Thoracic aorta (tissue), 2 donors: Measurements from ENCODE around the gene SLC7A6. TPM values are rescaled to one million over a fixed set of nuclear protein-coding genes. Genes with fewer than 3 reads are reported as not detected.

Source experiments
- ATAC-seq: fragments of 150-250 bp; one replicate; pipeline ENCODE4 v1.8.0; 2017; ENCODE audit warnings: low read depth; ENCODE audit not compliant: insufficient number of reproducible peaks, low FRiP score
- DNase-seq: peaks from one replicate; pipeline ENCODE4 v3.0.0-alpha.2; 2020; ENCODE audit warnings: low spot score
- H3K27ac ChIP-seq, 2 donors: fragments of 200-600 bp; sonication (generic); 1 replicate in 1 of 2; 2 replicates in 1 of 2; pipeline ENCODE4 v1.5.1; 2016; ENCODE audit warnings: mild to moderate bottlenecking in 2 of 2, moderate library complexity in 2 of 2
- H3K27me3 ChIP-seq: fragments of 200-600 bp; sonication (generic); replicated peaks from 2 replicates; pipeline ENCODE4 v1.6.0; 2016; ENCODE audit warnings: mild to moderate bottlenecking; ENCODE audit not compliant: insufficient read depth
- H3K36me3 ChIP-seq: fragments of 200-600 bp; sonication (generic); one replicate; pipeline ENCODE4 v1.5.1; 2016
- H3K4me1 ChIP-seq, 2 donors: fragments of 200-600 bp; sonication (generic); 1 replicate in 1 of 2; 2 replicates in 1 of 2; pipeline versions ENCODE4 v1.5.1 to v1.6.0; 2016; ENCODE audit warnings: low read depth in 2 of 2, mild to moderate bottlenecking in 1 of 2; ENCODE audit not compliant: control insufficient read depth in 1 of 2
- H3K4me3 ChIP-seq: fragments of 200-600 bp; sonication (generic); 2 replicates; pipeline ENCODE4 v1.5.1; 2016; ENCODE audit warnings: mild to moderate bottlenecking
- H3K9me3 ChIP-seq: fragments of 200-600 bp; sonication (generic); 2 replicates; pipeline ENCODE4 v1.5.1; 2016
- total RNA-seq, 2 donors: library from RNA; depleted of rRNA; stranded (reverse); fragments of >200 nt; gene quantifications; one replicate each; pipeline versions ENCODE4 v1.1.0 to v1.2.3, GENCODE V29; 2016
- TF ChIP-seq, protein P1 (sequence below): fragments of 200-600 bp; sonication (generic); IDR thresholded peaks from one replicate; pipeline ENCODE4 v1.5.1; 2019; ENCODE audit warnings: antibody characterized with exemption

SLC7A6 gene
- total RNA-seq, 2 donors from 2014 or later: 92.1 to 125 TPM

DNA sequence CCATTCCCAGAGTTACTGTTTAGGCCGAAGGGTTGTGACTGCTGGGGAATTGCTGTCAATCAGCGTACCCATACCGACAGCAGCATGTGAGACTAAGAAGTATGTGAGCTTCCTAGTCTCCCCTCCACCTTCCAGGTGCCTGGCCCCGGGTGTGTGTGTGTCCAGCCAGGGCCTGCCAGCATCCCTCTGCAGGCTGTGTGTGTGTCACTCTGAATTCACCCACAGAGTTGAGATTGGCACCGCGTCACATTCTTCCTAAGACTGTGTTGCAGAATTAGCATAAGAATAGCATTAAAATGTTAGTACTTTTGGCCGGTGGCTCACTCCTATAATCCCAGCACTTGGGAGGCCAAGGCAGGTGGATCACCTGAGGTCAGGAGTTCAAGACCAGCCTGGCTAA is 78.3 kb downstream of the SLC7A6 start:
- TF ChIP-seq, protein P1, sequence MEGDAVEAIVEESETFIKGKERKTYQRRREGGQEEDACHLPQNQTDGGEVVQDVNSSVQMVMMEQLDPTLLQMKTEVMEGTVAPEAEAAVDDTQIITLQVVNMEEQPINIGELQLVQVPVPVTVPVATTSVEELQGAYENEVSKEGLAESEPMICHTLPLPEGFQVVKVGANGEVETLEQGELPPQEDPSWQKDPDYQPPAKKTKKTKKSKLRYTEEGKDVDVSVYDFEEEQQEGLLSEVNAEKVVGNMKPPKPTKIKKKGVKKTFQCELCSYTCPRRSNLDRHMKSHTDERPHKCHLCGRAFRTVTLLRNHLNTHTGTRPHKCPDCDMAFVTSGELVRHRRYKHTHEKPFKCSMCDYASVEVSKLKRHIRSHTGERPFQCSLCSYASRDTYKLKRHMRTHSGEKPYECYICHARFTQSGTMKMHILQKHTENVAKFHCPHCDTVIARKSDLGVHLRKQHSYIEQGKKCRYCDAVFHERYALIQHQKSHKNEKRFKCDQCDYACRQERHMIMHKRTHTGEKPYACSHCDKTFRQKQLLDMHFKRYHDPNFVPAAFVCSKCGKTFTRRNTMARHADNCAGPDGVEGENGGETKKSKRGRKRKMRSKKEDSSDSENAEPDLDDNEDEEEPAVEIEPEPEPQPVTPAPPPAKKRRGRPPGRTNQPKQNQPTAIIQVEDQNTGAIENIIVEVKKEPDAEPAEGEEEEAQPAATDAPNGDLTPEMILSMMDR: no peak
- DNase-seq (no peak), ATAC-seq (no peak)
- peaks cover 0 to 10% of the 10 kb centered on the region in 2 donors for H3K4me1 ChIP-seq
- H3K27me3 ChIP-seq: no peaks in the 10 kb centered on the region
- no peaks in the 10 kb centered on the region for H3K9me3 ChIP-seq
- no peak overlapping the region for H3K4me3 ChIP-seq
- no peak overlapping the region for H3K27ac ChIP-seq
- H3K36me3 ChIP-seq: peaks cover 28% of the 10 kb centered on the region

DNA sequence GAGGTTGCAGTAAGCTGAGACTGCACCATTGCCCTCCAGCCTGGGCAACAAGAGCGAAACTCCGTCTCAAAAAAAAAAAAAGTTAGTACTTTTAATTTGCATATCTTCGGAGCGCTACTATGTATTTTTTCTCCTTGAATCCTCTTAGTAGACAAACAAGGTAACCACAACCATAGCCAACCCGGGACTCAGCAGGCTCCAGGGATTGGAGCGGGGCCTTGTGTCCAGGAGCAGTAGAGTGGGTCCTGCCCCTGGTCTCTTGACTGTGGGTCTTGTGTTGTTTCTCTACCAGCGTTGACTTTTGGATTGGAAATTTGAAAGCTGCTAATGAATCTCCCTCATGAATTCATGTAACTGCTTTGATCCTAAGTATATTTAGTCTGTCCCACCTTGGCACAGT is 78.8 kb downstream of the SLC7A6 start:
- TF ChIP-seq, protein P1: no peak
- no peak for ATAC-seq
- Histone ChIP-seq H3K27ac (no peak overlapping the region), H3K4me1 (peaks cover 0 to 10% of the 10 kb centered on the region in 2 donors), H3K4me3 (no peak overlapping the region), H3K9me3 (no peaks in the 10 kb centered on the region), H3K27me3 (no peaks in the 10 kb centered on the region), H3K36me3 (peaks cover 29% of the 10 kb centered on the region)
- DNase-seq: no peak

GRCh38 chr16:68344252-68344651 is 79.9 kb downstream of the SLC7A6 start:
- no peak for DNase-seq
- Histone ChIP-seq H3K27ac (no peak overlapping the region), H3K36me3 (peaks cover 23% of the 10 kb centered on the region), H3K4me3 (no peak overlapping the region), H3K4me1 (peaks cover 0 to 10% of the 10 kb centered on the region in 2 donors), H3K27me3 (no peaks in the 10 kb centered on the region), H3K9me3 (no peaks in the 10 kb centered on the region)
- TF ChIP-seq, protein P1: no peak
- ATAC-seq: no peak

GRCh38 chr16:68345351-68345810 is 81.1 kb downstream of the SLC7A6 start:
- Histone ChIP-seq H3K4me1 (peaks cover 0 to 10% of the 10 kb centered on the region in 2 donors), H3K36me3 (peaks cover 18% of the 10 kb centered on the region), H3K4me3 (no peak overlapping the region), H3K9me3 (no peaks in the 10 kb centered on the region), H3K27ac (peak overlapping the region in 1 of 2 donors; percentile 28), H3K27me3 (no peaks in the 10 kb centered on the region)
- no peak for ATAC-seq
- TF ChIP-seq, protein P1: no peak
- no peak for DNase-seq

- Histone ChIP-seq H3K9me3 (no peaks in the 10 kb centered on the region), H3K27ac (no peak overlapping the region), H3K4me1 (peaks cover 0 to 10% of the 10 kb centered on the region in 2 donors), H3K27me3 (no peaks in the 10 kb centered on the region), H3K36me3 (peaks cover 18% of the 10 kb centered on the region), H3K4me3 (no peak overlapping the region)
- TF ChIP-seq, protein P1: no peak
- no peak for DNase-seq
- ATAC-seq: no peak
Observed at GRCh38 chr16:68345958-68346635, 81.8 kb downstream of the SLC7A6 start.
